Dedifferentiated amniotic fluid mesenchymal stem cell (primary cell): Measurements from ENCODE around the gene PI4KB.
"Not testable (repeated sequence)": the region's sequence is repeated elsewhere in the genome, so short reads cannot be mapped to it uniquely, and the experiment has no call there.

Source experiments
- DNase-seq: peaks from one replicate; pipeline ENCODE4 v3.0.0-alpha.2; 2016; ENCODE audit errors: extremely low spot score

PI4KB gene

DNA sequence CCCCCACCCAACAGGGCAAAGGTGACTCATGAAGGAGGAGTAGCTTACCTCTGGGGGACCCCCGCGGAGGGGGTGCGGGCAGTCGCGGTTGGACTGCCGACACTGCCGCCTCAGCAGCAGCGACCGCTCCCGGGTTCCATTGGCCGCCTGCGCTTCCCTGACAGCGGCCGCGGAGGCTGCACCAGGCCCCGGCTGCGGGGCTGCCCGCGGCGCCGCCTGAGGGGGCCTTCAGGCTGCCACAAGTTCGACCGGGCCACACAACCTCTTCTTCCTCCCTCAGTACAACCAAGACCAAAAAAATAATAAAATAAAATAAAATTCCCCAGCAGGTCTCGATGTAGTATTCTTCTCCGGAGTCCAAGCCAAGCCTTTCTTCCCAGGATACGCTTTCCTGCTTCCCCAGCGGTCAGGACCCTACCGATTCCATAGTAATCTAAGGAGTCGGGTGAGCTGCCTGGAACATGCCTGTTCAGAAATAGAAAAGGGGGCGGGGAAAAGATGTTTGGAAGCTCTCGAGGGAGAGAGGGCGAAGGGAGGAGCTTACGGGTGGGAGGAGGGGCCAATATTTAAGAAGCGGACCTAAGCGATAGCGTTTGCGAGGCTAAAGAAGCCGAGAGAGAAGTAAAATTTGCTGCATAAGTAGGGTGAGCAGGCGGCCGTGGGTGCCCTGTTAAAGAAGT is at the start of gene PI4KB:
TSS of gene PI4KB (minus strand) at position 194 of the 680 bp plus-strand sequence. CDS start 10,935 bp downstream, outside the sequence.
- DNase-seq, result peak; percentile 99

DNA sequence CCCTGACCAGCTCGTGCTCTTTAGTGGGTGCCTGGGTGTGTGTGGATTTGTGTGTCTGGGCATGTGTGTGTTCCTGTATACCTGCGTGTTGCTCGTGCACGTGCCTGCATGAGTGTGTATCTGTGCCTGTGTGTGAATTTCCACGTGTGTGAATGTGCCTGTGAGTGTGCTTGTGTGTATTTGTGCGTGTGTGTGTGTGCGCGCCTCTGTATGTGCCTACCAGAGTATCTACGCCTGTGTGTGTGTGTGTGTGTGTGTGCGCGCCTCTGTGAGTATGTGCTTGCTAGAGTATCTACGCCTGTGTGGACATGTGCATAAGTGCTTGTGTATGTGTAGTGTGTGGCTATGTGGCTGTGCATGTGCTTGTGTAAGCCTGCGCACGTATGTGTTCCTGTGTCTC is 46.0 kb upstream of the PI4KB start:
- DNase-seq, result no peak

GRCh38 chr1:151372058-151372934 is 45.1 kb upstream of the PI4KB start, which contains the start of gene SELENBP1:
Gene SELENBP1 (minus strand): TSS chr1:151372705. CDS start chr1:151372641, 64 bp downstream.
- DNase-seq, result peak; percentile 33

GRCh38 chr1:151371370-151372057 is 44.3 kb upstream of the PI4KB start:
- no peak for DNase-seq

DNA sequence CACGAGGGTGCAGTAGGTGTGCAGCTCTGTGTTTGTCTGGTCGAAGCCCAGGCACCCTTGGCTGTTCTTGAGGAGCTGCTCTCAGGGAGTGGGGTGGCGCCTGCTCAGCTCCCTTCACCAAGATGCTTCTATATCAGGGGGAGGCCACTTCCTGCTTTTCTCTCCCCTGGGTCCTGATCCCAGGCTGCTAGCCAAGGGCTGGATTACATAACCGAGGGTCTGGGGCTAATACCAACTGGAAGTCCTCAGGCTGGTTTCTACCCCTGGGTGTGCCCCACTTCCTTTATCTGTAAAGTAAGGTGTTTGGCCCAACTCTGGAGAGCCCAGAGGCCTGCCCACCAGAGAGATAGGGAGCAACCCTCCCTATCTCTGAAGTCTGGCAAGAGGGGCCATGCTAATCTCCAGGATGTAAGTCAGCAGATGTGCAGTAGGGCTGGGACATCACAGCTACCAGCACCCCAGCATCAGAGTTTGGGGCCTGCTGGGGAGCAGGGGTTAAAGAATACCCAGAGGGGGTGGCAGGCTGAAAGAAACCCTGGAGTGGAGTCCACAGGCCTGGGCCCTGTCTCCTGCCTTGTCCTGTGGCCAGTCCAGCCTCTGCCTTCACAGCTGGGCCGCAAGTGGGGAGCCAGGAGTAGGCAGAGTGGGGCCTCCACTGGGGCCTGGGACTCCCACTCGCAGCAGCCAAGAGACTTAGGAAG is 43.1 kb upstream of the PI4KB start:
- DNase-seq, result no peak

DNA sequence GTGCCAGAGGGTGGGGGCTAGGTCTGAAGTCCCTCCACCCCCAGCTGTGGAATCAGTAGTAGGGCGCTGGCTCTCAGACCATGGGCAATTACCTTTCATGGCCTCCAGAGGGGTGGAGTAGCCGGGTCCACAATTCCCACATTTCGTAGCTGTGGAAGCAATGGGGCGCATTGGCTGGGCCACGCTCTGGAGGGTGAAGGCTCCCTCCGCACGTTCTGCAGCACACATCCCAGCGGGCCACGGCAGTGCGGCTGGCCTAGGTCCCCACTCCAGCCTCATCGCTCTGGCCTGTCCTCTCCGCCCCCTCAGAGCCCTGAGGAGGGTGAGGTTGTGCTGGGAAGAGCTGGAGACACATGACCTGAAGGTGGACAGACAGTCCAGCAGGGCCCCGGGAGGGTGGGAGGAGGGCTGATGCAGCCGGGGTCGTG is 42.4 kb upstream of the PI4KB start:
- no peak for DNase-seq

GRCh38 chr1:151369302-151369610 is 42.0 kb upstream of the PI4KB start:
- DNase-seq, result no peak

DNA sequence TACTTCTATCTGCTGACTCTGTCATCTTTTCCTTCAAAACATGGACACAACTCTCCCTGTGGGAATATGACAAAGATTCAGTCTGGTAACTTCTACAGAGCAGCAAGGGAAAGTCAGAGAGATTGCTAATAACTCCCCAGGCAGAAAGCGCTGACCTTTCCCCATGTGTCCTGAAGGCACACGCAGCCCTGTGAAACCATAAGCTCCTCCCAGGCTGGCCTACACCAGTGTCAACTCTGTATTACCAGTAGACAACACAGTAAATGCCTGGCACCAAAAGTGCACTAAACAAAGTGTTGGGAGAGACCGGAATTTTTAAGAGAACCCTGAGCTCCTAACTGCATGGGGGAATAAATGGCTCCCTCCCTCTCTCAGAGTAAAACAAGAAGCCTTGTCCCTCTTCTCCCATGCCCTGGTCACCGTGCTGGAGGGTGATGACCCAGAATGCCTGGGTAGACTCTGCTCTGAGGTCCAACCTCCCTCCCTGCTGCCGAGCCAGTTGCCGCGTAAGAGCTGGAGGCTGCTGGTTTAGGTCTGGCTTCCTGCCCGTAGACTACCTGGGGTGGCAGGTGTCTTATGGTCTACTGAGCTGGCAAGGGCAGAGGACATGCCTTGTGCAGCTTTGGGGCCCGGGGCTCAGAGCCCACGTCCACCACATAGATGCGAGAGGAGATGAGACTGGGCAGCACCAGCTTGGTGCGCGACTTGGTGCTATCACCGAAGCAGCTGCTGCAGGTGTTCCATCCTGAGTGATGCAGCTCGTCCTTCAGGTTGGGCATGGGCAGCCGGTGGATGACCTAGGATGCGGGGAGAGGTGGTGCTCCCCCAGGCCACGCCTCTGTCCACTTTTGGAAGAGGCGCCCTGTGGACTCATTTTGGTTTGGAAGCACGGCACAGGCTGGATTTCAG is 41.4 kb upstream of the PI4KB start:
- no peak for DNase-seq

- no peak for DNase-seq
These were observed 40.6 kb upstream of the PI4KB start for GRCh38 chr1:151367658-151368392.

DNA sequence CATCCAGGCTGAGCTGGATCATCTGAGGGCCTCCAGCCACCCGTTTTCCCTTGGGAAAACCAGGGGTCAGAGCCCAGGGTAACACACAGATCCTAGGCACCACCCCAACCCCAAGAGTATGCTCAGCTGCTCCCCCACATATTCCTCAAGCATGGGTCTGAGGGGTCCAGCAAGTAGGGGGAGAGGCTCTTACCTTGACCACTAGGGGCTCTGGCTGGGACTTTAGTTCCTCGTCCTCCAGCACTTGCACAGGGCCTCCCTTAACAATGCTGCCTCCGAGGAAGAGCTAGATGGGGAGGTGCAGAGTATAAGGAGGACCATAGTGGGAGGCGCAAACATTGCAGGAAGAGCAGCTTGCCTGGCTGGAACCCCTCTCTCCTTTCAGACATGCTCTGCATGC is 37.8 kb upstream of the PI4KB start:
- no peak for DNase-seq

- no peak for DNase-seq
These were observed 35.3 kb upstream of the PI4KB start for GRCh38 chr1:151362308-151363155.

GRCh38 chr1:151361883-151362282 is 34.7 kb upstream of the PI4KB start:
- no peak for DNase-seq

GRCh38 chr1:151356696-151357095 is 29.5 kb upstream of the PI4KB start:
- no peak for DNase-seq

DNA sequence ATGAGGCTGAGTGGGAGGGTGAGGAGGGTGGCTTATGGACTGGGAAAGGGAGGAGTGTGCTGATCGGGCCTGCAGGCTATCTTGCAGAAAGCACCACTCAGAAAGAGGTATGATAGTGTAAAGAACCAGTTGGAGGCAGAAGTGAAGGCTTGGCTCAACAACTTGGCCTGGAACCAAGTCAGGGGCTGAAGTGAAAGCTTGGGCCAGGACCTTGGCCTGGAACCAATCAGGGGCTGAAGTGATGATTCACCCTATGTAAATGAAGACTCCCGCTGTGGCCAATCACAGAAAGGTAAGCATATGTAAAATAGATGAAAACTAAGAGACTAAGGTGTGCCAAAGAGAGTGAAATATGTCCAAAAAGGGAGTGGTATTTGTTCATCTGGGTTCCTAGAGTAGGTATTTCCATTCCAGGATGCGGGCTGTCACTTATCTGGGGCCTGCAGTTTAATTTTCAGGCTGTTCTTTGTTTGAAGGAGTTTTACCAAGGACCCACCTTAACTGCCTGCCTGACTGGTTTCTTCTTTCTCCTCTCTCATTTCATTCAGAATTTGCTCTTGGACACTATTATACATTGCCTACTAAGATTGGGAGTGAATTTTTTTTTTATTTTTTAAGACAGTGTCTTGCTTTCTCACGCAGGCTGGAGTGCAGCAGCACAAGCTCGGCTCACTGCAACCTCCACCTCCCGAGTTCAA is 25.0 kb upstream of the PI4KB start:
- no peak for DNase-seq

DNA sequence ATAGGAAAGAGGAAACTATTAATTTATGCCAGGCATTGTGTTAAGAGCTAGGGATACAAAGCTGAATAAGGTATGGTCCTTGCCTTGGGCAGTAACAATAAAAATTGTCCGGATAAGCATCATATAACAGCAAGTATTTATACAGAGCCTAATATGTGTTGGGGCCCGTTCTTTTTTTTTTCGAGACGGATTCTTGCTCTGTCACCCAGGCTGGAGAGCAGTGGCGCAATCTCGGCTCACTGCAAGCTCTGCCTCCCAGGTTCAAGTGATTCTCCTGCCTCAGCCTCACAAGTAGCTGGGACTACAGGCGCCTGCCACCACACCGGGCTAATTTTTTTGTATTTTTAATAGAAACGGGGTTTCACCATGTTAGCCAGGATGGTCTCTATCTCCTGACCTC is 23.1 kb upstream of the PI4KB start:
- not testable (repeated sequence) for DNase-seq

GRCh38 chr1:151347523-151348246 is 20.5 kb upstream of the PI4KB start:
- no peak for DNase-seq

DNA sequence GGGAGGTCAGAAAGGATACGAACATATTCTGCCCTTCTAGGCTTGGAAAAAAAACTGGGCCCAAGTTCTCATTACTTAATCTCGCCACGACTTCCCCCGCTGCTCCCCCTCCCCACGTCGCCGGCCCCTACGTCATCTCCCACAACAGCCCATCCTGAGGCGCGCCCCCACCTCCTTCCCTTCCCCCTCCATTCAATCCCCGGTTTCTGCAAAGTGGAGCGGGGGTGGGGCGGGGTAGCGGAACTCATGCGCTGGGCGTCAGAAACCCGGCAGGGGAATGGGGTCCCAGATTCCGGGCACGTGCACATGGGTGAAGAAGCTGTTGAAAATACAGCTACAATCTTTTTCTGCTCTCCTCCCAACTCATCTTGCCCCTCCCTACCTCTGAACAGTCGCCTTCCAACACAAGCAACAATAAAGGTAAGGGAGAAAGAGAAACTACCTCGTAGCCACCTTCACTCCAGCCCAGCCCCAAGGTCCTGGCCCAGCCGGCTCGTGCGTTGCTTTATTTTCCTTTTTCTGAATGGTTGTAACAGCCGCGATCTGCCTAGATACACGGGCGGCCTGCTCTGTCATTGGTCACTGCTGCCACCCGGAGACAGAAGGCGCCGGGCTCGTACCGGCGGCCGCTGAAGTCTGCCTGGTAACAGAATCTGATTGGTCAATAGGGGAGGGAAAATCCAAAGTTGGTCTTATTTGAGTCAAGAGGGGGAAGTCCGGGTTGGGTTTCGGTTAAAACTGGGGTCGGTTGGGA is 19.7 kb upstream of the PI4KB start, which contains the start of gene RFX5:
TSS of gene RFX5 (minus strand) at position 484 of the 754 bp plus-strand sequence. CDS start 932 bp downstream, outside the sequence.
- peak; percentile 96 for DNase-seq
